Gastrocnemius medialis (tissue), 4 donors: Measurements from ENCODE around the gene PAEP.

Experiments used
- POLR2A ChIP-seq, 2 donors: fragments of 450-650 bp; IDR thresholded peaks; one replicate each; pipeline ENCODE4 v1.6.1; 2017; ENCODE audit warnings: antibody characterized with exemption in 2 of 2, mild to moderate bottlenecking in 2 of 2, moderate library complexity in 2 of 2
- TF ChIP-seq, protein P1 (sequence below), 5 experiments: fragments of 450-650 bp in 3 of 5; fragments of 200-600 bp in 2 of 5; sonication (generic) in 2 of 5; IDR thresholded peaks in 4 of 5; conservative IDR thresholded peaks in 1 of 5; 1 replicate in 4 of 5; 2 replicates in 1 of 5; pipeline ENCODE4 v1.5.1; 2016 to 2019; ENCODE audit warnings: antibody characterized with exemption in 5 of 5, mild to moderate bottlenecking in 3 of 5, moderate library complexity in 3 of 5

DNA sequence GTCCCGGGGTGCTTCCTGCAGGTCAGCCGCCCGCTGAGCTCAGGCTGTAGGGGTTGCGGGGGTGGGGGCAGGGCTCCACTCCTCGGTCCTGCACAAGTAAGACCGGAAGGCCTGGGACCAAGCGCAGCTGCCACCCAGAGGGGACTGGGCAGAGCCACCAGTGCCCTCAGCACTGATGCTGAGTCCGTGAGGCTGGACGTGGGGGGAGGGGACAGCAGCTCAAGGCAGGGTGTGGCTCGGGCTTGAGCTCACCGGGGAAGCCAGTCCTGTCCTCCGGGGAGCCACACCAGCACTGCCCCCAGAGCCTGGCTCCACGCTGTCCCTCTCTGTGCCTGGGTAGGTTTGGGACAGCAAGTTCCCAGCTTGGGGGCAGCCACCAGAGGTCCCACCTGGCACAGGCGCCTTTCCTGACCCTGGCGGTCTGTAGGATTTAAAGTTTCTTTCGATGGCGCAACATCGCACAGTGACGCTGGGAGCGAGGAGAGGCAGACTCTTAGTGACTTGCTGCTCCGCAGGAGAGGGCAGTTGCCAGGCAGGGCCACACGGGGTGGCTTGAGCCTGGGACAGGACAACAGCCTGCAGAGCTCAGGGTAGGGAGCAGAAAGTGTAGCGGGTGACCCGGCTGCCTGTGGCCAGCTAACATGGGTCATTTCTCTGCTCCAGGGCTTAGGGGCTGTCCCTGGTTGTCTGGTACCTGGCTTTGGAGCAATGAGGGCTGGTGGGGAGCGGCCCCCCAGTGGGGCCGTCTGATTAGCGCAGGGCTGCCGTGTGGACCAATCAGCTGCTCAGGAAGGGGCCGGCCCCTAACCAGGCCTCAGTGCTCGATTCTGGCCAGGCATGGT, 34.6 kb upstream of the PAEP start:
- TF ChIP-seq POLR2A (IDR thresholded peaks at IDR 0.05): no peak
- TF ChIP-seq, protein P1, sequence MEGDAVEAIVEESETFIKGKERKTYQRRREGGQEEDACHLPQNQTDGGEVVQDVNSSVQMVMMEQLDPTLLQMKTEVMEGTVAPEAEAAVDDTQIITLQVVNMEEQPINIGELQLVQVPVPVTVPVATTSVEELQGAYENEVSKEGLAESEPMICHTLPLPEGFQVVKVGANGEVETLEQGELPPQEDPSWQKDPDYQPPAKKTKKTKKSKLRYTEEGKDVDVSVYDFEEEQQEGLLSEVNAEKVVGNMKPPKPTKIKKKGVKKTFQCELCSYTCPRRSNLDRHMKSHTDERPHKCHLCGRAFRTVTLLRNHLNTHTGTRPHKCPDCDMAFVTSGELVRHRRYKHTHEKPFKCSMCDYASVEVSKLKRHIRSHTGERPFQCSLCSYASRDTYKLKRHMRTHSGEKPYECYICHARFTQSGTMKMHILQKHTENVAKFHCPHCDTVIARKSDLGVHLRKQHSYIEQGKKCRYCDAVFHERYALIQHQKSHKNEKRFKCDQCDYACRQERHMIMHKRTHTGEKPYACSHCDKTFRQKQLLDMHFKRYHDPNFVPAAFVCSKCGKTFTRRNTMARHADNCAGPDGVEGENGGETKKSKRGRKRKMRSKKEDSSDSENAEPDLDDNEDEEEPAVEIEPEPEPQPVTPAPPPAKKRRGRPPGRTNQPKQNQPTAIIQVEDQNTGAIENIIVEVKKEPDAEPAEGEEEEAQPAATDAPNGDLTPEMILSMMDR (IDR thresholded peaks at IDR 0.05 in 4 of 5, conservative IDR thresholded peaks at IDR 0.05 in 1 of 5): no peak
